DOHH2 (cell line): ENCODE results near the gene TNRC6A.

Experiments
- EZH2phosphoT487 ChIP-seq: fragments of 200-600 bp; sonication (generic); IDR thresholded peaks from 2 replicates; pipeline ENCODE4 v1.6.1; 2017; ENCODE audit warnings: borderline replicate concordance, mild to moderate bottlenecking, antibody characterized with exemption, low read length, moderate library complexity, mixed read lengths
- TF ChIP-seq, protein P1 (sequence below): fragments of 200-600 bp; sonication (generic); IDR thresholded peaks from one replicate; pipeline ENCODE4 v1.5.1; 2014; ENCODE audit warnings: antibody characterized with exemption, mild to moderate bottlenecking, low read depth, low read length; ENCODE audit not compliant: poor library complexity, severe bottlenecking

DNA sequence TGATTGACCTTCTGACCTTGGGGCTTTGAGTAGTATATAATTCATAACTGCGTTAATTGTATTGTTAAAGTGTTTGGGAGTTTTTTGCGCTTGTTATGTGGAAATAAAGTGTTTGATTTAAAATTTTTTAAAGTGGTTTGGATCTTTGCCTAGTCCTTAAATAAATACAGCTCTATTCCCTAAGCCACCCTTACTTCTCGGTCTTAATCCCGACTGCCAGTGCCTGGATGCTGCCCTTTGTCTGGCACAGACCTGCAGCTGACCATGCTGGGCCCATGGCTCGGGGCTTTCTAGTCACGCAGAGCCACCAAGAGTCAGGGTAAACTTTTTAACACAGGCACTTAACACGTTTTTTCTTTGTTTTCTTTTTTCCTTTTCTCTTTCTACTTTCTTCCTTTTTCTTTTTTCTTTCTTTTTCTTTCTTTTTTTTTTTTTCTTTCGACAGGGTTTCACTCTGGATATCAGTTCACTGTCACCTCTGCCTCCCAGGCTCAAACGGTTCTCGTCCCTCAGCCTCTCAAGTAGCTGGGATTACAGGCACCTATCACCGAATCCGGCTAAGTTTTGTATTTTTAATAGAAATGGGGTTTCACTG lies 96.7 kb downstream of the TNRC6A start:
- TF ChIP-seq, protein P1, sequence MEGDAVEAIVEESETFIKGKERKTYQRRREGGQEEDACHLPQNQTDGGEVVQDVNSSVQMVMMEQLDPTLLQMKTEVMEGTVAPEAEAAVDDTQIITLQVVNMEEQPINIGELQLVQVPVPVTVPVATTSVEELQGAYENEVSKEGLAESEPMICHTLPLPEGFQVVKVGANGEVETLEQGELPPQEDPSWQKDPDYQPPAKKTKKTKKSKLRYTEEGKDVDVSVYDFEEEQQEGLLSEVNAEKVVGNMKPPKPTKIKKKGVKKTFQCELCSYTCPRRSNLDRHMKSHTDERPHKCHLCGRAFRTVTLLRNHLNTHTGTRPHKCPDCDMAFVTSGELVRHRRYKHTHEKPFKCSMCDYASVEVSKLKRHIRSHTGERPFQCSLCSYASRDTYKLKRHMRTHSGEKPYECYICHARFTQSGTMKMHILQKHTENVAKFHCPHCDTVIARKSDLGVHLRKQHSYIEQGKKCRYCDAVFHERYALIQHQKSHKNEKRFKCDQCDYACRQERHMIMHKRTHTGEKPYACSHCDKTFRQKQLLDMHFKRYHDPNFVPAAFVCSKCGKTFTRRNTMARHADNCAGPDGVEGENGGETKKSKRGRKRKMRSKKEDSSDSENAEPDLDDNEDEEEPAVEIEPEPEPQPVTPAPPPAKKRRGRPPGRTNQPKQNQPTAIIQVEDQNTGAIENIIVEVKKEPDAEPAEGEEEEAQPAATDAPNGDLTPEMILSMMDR, result no peak
- TF ChIP-seq EZH2phosphoT487, result no peak
